ENCODE measurements around the gene HNRNPCL1. TPM values are rescaled to one million over a fixed set of nuclear protein-coding genes. Genes with fewer than 3 reads are reported as not detected.
"Not testable (repeated sequence)": the region's sequence is repeated elsewhere in the genome, so short reads cannot be mapped to it uniquely, and the experiment has no call there.

HNRNPCL1 gene
- not detected in 2 replicates for total RNA-seq

GRCh38 chr1:12848620-12849019 is at the start of gene HNRNPCL1:
TSS of gene HNRNPCL1 (minus strand) at chr1:12848720. CDS start at chr1:12848289, 431 bp downstream.
- POLR2A ChIA-PET; H3K4me1 Mint-ChIP-seq; H3K4me3 Mint-ChIP-seq; H3K9me3 Mint-ChIP-seq; H3K27ac Mint-ChIP-seq; H3K36me3 Mint-ChIP-seq (ENCODE audit: low read depth); DNase-seq; CTCF ChIA-PET; ATAC-seq (ENCODE audit: low read depth); H3K27me3 Mint-ChIP-seq; intact Hi-C loops (cut with micrococcal nuclease): not testable (repeated sequence)

- not testable (repeated sequence) for H3K9me3 Mint-ChIP-seq
Observed at GRCh38 chr1:12898170-12898569, 49.6 kb upstream of the HNRNPCL1 start, which contains the start of gene PRAMEF10. TSS of gene PRAMEF10 (minus strand) at chr1:12898270. CDS start at chr1:12895847, 2,423 bp downstream.

GRCh38 chr1:12886101-12886500 is 37.6 kb upstream of the HNRNPCL1 start, which contains the start of gene PRAMEF4:
TSS of gene PRAMEF4 (minus strand) at chr1:12886201. CDS start at chr1:12883394, 2,807 bp downstream.
- H3K27ac Mint-ChIP-seq; DNase-seq; intact Hi-C loops (cut with micrococcal nuclease); POLR2A ChIA-PET; H3K36me3 Mint-ChIP-seq (ENCODE audit: low read depth); H3K27me3 Mint-ChIP-seq; ATAC-seq (ENCODE audit: low read depth); CTCF ChIA-PET; H3K9me3 Mint-ChIP-seq; H3K4me1 Mint-ChIP-seq; H3K4me3 Mint-ChIP-seq: not testable (repeated sequence)

More at GRCh38 chr1:12898170-12898569, 49.6 kb upstream of the HNRNPCL1 start, which contains the start of gene PRAMEF10:
- H3K4me1 Mint-ChIP-seq; POLR2A ChIA-PET; DNase-seq; H3K27me3 Mint-ChIP-seq; H3K4me3 Mint-ChIP-seq; H3K27ac Mint-ChIP-seq; H3K36me3 Mint-ChIP-seq (ENCODE audit: low read depth); ATAC-seq (ENCODE audit: low read depth); intact Hi-C loops (cut with micrococcal nuclease); CTCF ChIA-PET: not testable (repeated sequence)

- H3K9me3 Mint-ChIP-seq; ATAC-seq (ENCODE audit: low read depth); CTCF ChIA-PET; H3K4me1 Mint-ChIP-seq; H3K27me3 Mint-ChIP-seq; DNase-seq; H3K4me3 Mint-ChIP-seq; POLR2A ChIA-PET; H3K36me3 Mint-ChIP-seq (ENCODE audit: low read depth); H3K27ac Mint-ChIP-seq; intact Hi-C loops (cut with micrococcal nuclease): not testable (repeated sequence)
Observed at GRCh38 chr1:12878453-12878852, 29.9 kb upstream of the HNRNPCL1 start.

- DNase-seq; H3K27me3 Mint-ChIP-seq; H3K27ac Mint-ChIP-seq; H3K4me1 Mint-ChIP-seq; H3K4me3 Mint-ChIP-seq; ATAC-seq (ENCODE audit: low read depth); H3K36me3 Mint-ChIP-seq (ENCODE audit: low read depth); CTCF ChIA-PET; POLR2A ChIA-PET; intact Hi-C loops (cut with micrococcal nuclease); H3K9me3 Mint-ChIP-seq: not testable (repeated sequence)
Observed at GRCh38 chr1:12863131-12863880, 14.8 kb upstream of the HNRNPCL1 start.

GRCh38 chr1:12856786-12857185 is 8.3 kb upstream of the HNRNPCL1 start, which contains the start of gene PRAMEF2:
TSS of gene PRAMEF2 (plus strand) at chr1:12857086. CDS start at chr1:12859010, 1,924 bp downstream.
- intact Hi-C loops (cut with micrococcal nuclease); H3K36me3 Mint-ChIP-seq (ENCODE audit: low read depth); DNase-seq; H3K9me3 Mint-ChIP-seq; POLR2A ChIA-PET; CTCF ChIA-PET; H3K27ac Mint-ChIP-seq; H3K4me1 Mint-ChIP-seq; H3K4me3 Mint-ChIP-seq; H3K27me3 Mint-ChIP-seq; ATAC-seq (ENCODE audit: low read depth): not testable (repeated sequence)

GRCh38 chr1:12851779-12852178 is 3.3 kb upstream of the HNRNPCL1 start:
- intact Hi-C loops (cut with micrococcal nuclease): no loop called here
- H3K27ac Mint-ChIP-seq: no peak overlapping the region
- H3K4me1 Mint-ChIP-seq: no peaks in the 10 kb centered on the region
- TF ChIP-seq CTCF (IDR thresholded peaks at IDR 0.05): no peak
- no peaks in the 10 kb centered on the region for H3K27me3 Mint-ChIP-seq
- CTCF ChIA-PET: no interaction called here
- no peak overlapping the region for H3K4me3 Mint-ChIP-seq
- POLR2A ChIA-PET: no interaction called here
- no peaks in the 10 kb centered on the region for H3K9me3 Mint-ChIP-seq
- ATAC-seq (ENCODE audit: low read depth): no peak
- H3K36me3 Mint-ChIP-seq (ENCODE audit: low read depth): no peaks in the 10 kb centered on the region
- DNase-seq: no peak

- POLR2A ChIA-PET; ATAC-seq (ENCODE audit: low read depth); H3K4me1 Mint-ChIP-seq; H3K27me3 Mint-ChIP-seq; H3K9me3 Mint-ChIP-seq; CTCF ChIA-PET; H3K36me3 Mint-ChIP-seq (ENCODE audit: low read depth); H3K27ac Mint-ChIP-seq; intact Hi-C loops (cut with micrococcal nuclease); H3K4me3 Mint-ChIP-seq; DNase-seq: not testable (repeated sequence)
Observed at GRCh38 chr1:12833251-12833650, 15.3 kb downstream of the HNRNPCL1 start.

GRCh38 chr1:12831310-12831709 is 17.2 kb downstream of the HNRNPCL1 start, which contains the start of gene PRAMEF11:
TSS of gene PRAMEF11 (minus strand) at chr1:12831410. CDS start at chr1:12828789, 2,621 bp downstream.
- H3K4me1 Mint-ChIP-seq; H3K36me3 Mint-ChIP-seq (ENCODE audit: low read depth); H3K4me3 Mint-ChIP-seq; POLR2A ChIA-PET; H3K27me3 Mint-ChIP-seq; H3K9me3 Mint-ChIP-seq; H3K27ac Mint-ChIP-seq; intact Hi-C loops (cut with micrococcal nuclease); CTCF ChIA-PET; DNase-seq; ATAC-seq (ENCODE audit: low read depth): not testable (repeated sequence)

- H3K4me1 Mint-ChIP-seq; H3K4me3 Mint-ChIP-seq; H3K27ac Mint-ChIP-seq; intact Hi-C loops (cut with micrococcal nuclease); H3K36me3 Mint-ChIP-seq (ENCODE audit: low read depth); H3K27me3 Mint-ChIP-seq; CTCF ChIA-PET; ATAC-seq (ENCODE audit: low read depth); H3K9me3 Mint-ChIP-seq; DNase-seq; POLR2A ChIA-PET: not testable (repeated sequence)
Observed at GRCh38 chr1:12819061-12819460, 29.5 kb downstream of the HNRNPCL1 start.
